H9 (cell line): ENCODE results near the gene FBXL20. TPM values are rescaled to one million over a fixed set of nuclear protein-coding genes. Genes with fewer than 3 reads are reported as not detected.

Experiments
- DNase-seq: peaks from one replicate; pipeline ENCODE4 v3.0.0-alpha.2; 2017
- H2AFZ ChIP-seq: one replicate; pipeline ENCODE4 v1.6.1; 2013; ENCODE audit warnings: mild to moderate bottlenecking, low read length, control low read depth, moderate library complexity
- H2AK5ac ChIP-seq: 2 replicates; pipeline ENCODE4 v1.6.1; 2013; ENCODE audit warnings: low read length, control low read depth, mixed read lengths; ENCODE audit not compliant: insufficient read length
- H2BK120ac ChIP-seq: one replicate; pipeline ENCODE4 v1.6.1; 2013; ENCODE audit warnings: low read depth, mild to moderate bottlenecking, low read length, control low read depth, inconsistent platforms; ENCODE audit not compliant: poor library complexity, severe bottlenecking
- H2BK12ac ChIP-seq: 2 replicates; pipeline ENCODE4 v1.6.1; 2013; ENCODE audit warnings: low read length, control low read depth, mixed read lengths, low read depth; ENCODE audit not compliant: insufficient read length
- H2BK15ac ChIP-seq: 2 replicates; pipeline ENCODE4 v1.6.1; 2013; ENCODE audit warnings: low read depth, low read length, control low read depth
- H2BK20ac ChIP-seq: one replicate; pipeline ENCODE4 v1.6.1; 2013; ENCODE audit warnings: low read depth, mild to moderate bottlenecking, low read length, control low read depth, inconsistent platforms; ENCODE audit not compliant: poor library complexity, severe bottlenecking
- H2BK5ac ChIP-seq: 2 replicates; pipeline ENCODE4 v1.6.1; 2013; ENCODE audit warnings: low read length, control low read depth, mixed read lengths; ENCODE audit not compliant: insufficient read length
- H3K14ac ChIP-seq: 2 replicates; pipeline ENCODE4 v1.6.1; 2013; ENCODE audit warnings: low read length, control low read depth; ENCODE audit not compliant: insufficient read depth
- H3K18ac ChIP-seq: 2 replicates; pipeline ENCODE4 v1.6.1; 2013; ENCODE audit warnings: low read depth, mild to moderate bottlenecking, mixed read lengths, low read length, control low read depth; ENCODE audit not compliant: insufficient read length
- H3K23ac ChIP-seq: 2 replicates; pipeline ENCODE4 v1.6.1; 2013; ENCODE audit warnings: low read length, control low read depth, mixed read lengths, low read depth; ENCODE audit not compliant: insufficient read length
- H3K23me2 ChIP-seq: 2 replicates; pipeline ENCODE4 v1.6.1; 2013; ENCODE audit warnings: low read depth, mild to moderate bottlenecking, mixed read lengths, low read length, control low read depth; ENCODE audit not compliant: insufficient read length, poor library complexity, severe bottlenecking
- H3K27ac ChIP-seq: 2 replicates; pipeline ENCODE4 v1.5.1; 2013; ENCODE audit warnings: low read length, control low read depth, mixed read lengths, low read depth; ENCODE audit not compliant: insufficient read length
- H3K27me3 ChIP-seq: 2 replicates; pipeline ENCODE4 v1.6.1; 2013; ENCODE audit warnings: low read length, control low read depth, inconsistent platforms; ENCODE audit not compliant: insufficient read depth
- H3K4ac ChIP-seq: 2 replicates; pipeline ENCODE4 v1.6.1; 2013; ENCODE audit warnings: low read depth, mild to moderate bottlenecking, control low read depth, inconsistent platforms, low read length, moderate library complexity
- H3K4me1 ChIP-seq: 2 replicates; pipeline ENCODE4 v1.6.1; 2013; ENCODE audit warnings: low read length, control low read depth, inconsistent platforms; ENCODE audit not compliant: insufficient read depth
- H3K4me2 ChIP-seq: 2 replicates; pipeline ENCODE4 v1.6.1; 2013; ENCODE audit warnings: low read length, control low read depth, mixed read lengths; ENCODE audit not compliant: insufficient read length, insufficient read depth
- H3K56ac ChIP-seq: 2 replicates; pipeline ENCODE4 v1.6.1; 2013; ENCODE audit warnings: low read depth, mild to moderate bottlenecking, mixed read lengths, low read length, control low read depth; ENCODE audit not compliant: insufficient read length
- H3K79me1 ChIP-seq: 2 replicates; pipeline ENCODE4 v1.6.1; 2013; ENCODE audit warnings: low read depth, mild to moderate bottlenecking, moderate library complexity, low read length, control low read depth, inconsistent platforms; ENCODE audit not compliant: insufficient read depth, poor library complexity, severe bottlenecking
- H3K79me2 ChIP-seq: 2 replicates; pipeline ENCODE4 v1.6.1; 2013; ENCODE audit warnings: low read length, control low read depth, inconsistent platforms; ENCODE audit not compliant: insufficient read depth
- H3K9ac ChIP-seq: 2 replicates; pipeline ENCODE4 v1.6.1; 2013; ENCODE audit warnings: low read length, control low read depth, mixed read lengths; ENCODE audit not compliant: insufficient read length; ENCODE audit errors: extremely low read depth
- H3K9me3 ChIP-seq: one replicate; pipeline ENCODE4 v1.6.1; 2013; ENCODE audit warnings: low read depth, low read length, inconsistent platforms; ENCODE audit not compliant: control insufficient read depth
- H3T11ph ChIP-seq: one replicate; pipeline ENCODE4 v1.6.1; 2013; ENCODE audit warnings: mild to moderate bottlenecking, low read length, control low read depth, inconsistent platforms
- H4K20me1 ChIP-seq: one replicate; pipeline ENCODE4 v1.6.1; 2013; ENCODE audit not compliant: control insufficient read depth, insufficient read length, insufficient read depth
- H4K5ac ChIP-seq: 2 replicates; pipeline ENCODE4 v1.6.1; 2013; ENCODE audit warnings: low read depth, mild to moderate bottlenecking, mixed read lengths, low read length, control low read depth; ENCODE audit not compliant: insufficient read length
- H4K8ac ChIP-seq: replicated peaks from 2 replicates; pipeline ENCODE4 v1.6.1; 2013; ENCODE audit warnings: low read length, control low read depth, mixed read lengths, low read depth; ENCODE audit not compliant: insufficient read length
- H4K91ac ChIP-seq: 2 replicates; pipeline ENCODE4 v1.6.1; 2013; ENCODE audit warnings: low read depth, mild to moderate bottlenecking, moderate library complexity, mixed read lengths, low read length, control low read depth; ENCODE audit not compliant: insufficient read length
- H3K27ac Mint-ChIP-seq, 3 experiments: 2 replicates in 2 of 3; 3 replicates in 1 of 3; pipeline ENCODE4 v1.8.0; 2020 to 2021; ENCODE audit warnings: mixed read lengths in 3 of 3, mild to moderate bottlenecking in 1 of 3, moderate library complexity in 1 of 3
- H3K27me3 Mint-ChIP-seq: 2 replicates; pipeline ENCODE4 v1.8.0; 2021; ENCODE audit warnings: low read depth, mild to moderate bottlenecking, moderate library complexity, mixed read lengths
- H3K36me3 Mint-ChIP-seq, 3 experiments: 2 replicates in 2 of 3; 3 replicates in 1 of 3; pipeline ENCODE4 v1.8.0; 2020 to 2021; ENCODE audit warnings: low read depth in 3 of 3, mixed read lengths in 3 of 3; ENCODE audit not compliant: insufficient read depth in 1 of 3
- H3K4me1 Mint-ChIP-seq, 2 experiments: 2 replicates each; pipeline ENCODE4 v1.8.0; 2020; ENCODE audit warnings: mixed read lengths in 2 of 2
- H3K4me3 Mint-ChIP-seq, 2 experiments: 2 replicates in 1 of 2; 3 replicates in 1 of 2; pipeline ENCODE4 v1.8.0; 2020 to 2021; ENCODE audit warnings: mild to moderate bottlenecking in 2 of 2, mixed read lengths in 2 of 2, moderate library complexity in 1 of 2
- H3K9me3 Mint-ChIP-seq, 2 experiments: 2 replicates in 1 of 2; 3 replicates in 1 of 2; pipeline ENCODE4 v1.8.0; 2020; ENCODE audit warnings: mild to moderate bottlenecking in 2 of 2, mixed read lengths in 2 of 2, moderate library complexity in 1 of 2
- WGBS: extraction: QIAGEN DNeasy Blood & Tissue Kit; methylation state at CpG from one replicate; pipeline ENCODE4 v1.1.7; 2013; ENCODE audit warnings: missing lambda C conversion rate, low lambda C conversion rate, mixed read lengths; ENCODE audit not compliant: insufficient read length; ENCODE audit errors: extremely low coverage; 5-methylcytosine and 5-hydroxymethylcytosine counted together
- total RNA-seq: library from RNA; stranded (reverse); gene quantifications from 2 replicates; pipeline ENCODE4 v1.2.1, GENCODE V29; 2021
- TF ChIP-seq, protein P1 (sequence below): fragments of 200-600 bp; sonication (generic); conservative IDR thresholded peaks from 3 replicates; pipeline ENCODE4 v1.8.0; 2021; ENCODE audit warnings: antibody characterized with exemption, mild to moderate bottlenecking

FBXL20 gene
- total RNA-seq, 1 experiment from 2014 or later, result 18.4 TPM

DNA sequence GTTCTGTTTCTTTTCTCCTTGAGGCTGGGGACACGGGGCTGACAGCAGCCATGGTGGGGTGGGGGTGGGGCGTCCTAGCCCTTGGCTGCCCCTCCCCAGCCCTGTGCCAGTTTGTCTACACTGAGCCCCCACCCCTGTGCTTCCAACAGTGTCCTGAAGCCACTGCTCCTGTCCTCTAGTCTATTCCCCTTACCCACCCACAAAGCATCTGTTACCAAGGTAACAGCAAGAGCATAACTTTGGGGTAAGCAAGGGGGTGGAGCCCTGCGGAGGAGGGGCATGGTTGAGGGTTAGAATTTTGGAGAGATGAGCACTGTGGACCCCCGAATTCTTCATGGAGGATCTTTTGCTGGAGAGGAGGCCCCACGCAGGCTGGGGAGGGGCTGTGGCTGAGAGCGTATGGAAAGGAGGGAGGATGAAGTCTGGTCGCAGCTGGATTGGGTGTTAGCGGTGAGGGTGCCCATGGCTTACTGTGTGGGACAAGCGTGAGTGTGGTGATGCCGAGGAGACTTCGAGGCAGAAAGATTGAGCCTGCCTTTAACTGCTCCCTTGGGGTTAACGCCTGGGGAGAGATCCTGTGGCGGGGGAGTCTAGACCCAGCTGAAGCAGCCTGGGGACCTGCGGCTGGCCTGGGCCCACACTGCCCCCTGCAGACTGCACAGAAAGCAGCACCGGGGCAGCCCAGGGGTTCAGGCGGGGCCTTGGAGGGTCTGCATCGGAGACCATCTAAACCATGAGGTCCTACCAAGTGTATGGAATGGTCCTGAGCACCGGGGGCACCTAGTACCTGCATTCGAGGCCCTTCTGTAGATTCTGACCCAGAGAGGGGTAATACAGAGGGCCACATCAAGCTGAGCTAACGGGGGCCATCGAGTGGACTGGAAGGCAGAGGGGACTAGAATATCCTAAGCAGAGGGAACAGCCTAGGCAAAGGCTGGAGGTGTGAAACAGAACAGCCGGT is 169.6 kb downstream of the FBXL20 start:
- H2BK20ac ChIP-seq, result no peak overlapping the region
- H3K4ac ChIP-seq, result no peak overlapping the region
- H2BK12ac ChIP-seq, result no peak overlapping the region
- no peak overlapping the region for H4K8ac ChIP-seq
- peak overlapping the region; percentile 19 to 54 for H3K4me3 Mint-ChIP-seq
- no peak overlapping the region for H2BK5ac ChIP-seq
- H3K79me2 ChIP-seq, result no peaks in the 10 kb centered on the region
- no peaks in the 10 kb centered on the region for H3K79me1 ChIP-seq
- 0 out of 2 replicates have a peak, but pooled peaks cover 2% of the 10 kb centered on the region for H3K27me3 ChIP-seq
- H2AFZ ChIP-seq, result no peak overlapping the region
- H3K9me3 Mint-ChIP-seq, result no peaks in the 10 kb centered on the region
- H3K9ac ChIP-seq, result no peak overlapping the region
- peak; percentile 89 for DNase-seq
- H3K27me3 Mint-ChIP-seq, result peaks cover 23% of the 10 kb centered on the region
- H3K56ac ChIP-seq, result no peak overlapping the region
- H3K27ac ChIP-seq, result no peak overlapping the region
- no peak overlapping the region for H3T11ph ChIP-seq
- peaks cover 8% of the 10 kb centered on the region for H3K23me2 ChIP-seq
- H2BK120ac ChIP-seq, result no peak overlapping the region
- no CpG with 5 or more reads among the region's 22 CpGs for WGBS
- no peaks in the 10 kb centered on the region for H3K36me3 Mint-ChIP-seq
- H3K4me1 ChIP-seq, result no peaks in the 10 kb centered on the region
- peaks cover 18 to 27% of the 10 kb centered on the region in 2 experiments for H3K4me1 Mint-ChIP-seq
- H2BK15ac ChIP-seq, result no peak overlapping the region
- no peak overlapping the region for H2AK5ac ChIP-seq
- peak overlapping the region; percentile 57 for H3K4me2 ChIP-seq
- TF ChIP-seq, protein P1, sequence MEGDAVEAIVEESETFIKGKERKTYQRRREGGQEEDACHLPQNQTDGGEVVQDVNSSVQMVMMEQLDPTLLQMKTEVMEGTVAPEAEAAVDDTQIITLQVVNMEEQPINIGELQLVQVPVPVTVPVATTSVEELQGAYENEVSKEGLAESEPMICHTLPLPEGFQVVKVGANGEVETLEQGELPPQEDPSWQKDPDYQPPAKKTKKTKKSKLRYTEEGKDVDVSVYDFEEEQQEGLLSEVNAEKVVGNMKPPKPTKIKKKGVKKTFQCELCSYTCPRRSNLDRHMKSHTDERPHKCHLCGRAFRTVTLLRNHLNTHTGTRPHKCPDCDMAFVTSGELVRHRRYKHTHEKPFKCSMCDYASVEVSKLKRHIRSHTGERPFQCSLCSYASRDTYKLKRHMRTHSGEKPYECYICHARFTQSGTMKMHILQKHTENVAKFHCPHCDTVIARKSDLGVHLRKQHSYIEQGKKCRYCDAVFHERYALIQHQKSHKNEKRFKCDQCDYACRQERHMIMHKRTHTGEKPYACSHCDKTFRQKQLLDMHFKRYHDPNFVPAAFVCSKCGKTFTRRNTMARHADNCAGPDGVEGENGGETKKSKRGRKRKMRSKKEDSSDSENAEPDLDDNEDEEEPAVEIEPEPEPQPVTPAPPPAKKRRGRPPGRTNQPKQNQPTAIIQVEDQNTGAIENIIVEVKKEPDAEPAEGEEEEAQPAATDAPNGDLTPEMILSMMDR, result peak; percentile 94
- H3K23ac ChIP-seq, result no peak overlapping the region
- no peaks in the 10 kb centered on the region for H3K9me3 ChIP-seq
- no peaks in the 10 kb centered on the region for H4K20me1 ChIP-seq
- no peak overlapping the region for H4K5ac ChIP-seq
- H3K18ac ChIP-seq, result peak overlapping the region; percentile 29
- H3K14ac ChIP-seq, result no peak overlapping the region
- H4K91ac ChIP-seq, result no peak overlapping the region
- H3K27ac Mint-ChIP-seq, result no peak overlapping the region; a peak in 1 of 7 replicates
